ENCODE measurements around the gene WIPF2. TPM values are rescaled to one million over a fixed set of nuclear protein-coding genes. Genes with fewer than 3 reads are reported as not detected.

WIPF2 gene
- total RNA-seq, 1 donor from 2014 or later: 6.2 TPM

DNA sequence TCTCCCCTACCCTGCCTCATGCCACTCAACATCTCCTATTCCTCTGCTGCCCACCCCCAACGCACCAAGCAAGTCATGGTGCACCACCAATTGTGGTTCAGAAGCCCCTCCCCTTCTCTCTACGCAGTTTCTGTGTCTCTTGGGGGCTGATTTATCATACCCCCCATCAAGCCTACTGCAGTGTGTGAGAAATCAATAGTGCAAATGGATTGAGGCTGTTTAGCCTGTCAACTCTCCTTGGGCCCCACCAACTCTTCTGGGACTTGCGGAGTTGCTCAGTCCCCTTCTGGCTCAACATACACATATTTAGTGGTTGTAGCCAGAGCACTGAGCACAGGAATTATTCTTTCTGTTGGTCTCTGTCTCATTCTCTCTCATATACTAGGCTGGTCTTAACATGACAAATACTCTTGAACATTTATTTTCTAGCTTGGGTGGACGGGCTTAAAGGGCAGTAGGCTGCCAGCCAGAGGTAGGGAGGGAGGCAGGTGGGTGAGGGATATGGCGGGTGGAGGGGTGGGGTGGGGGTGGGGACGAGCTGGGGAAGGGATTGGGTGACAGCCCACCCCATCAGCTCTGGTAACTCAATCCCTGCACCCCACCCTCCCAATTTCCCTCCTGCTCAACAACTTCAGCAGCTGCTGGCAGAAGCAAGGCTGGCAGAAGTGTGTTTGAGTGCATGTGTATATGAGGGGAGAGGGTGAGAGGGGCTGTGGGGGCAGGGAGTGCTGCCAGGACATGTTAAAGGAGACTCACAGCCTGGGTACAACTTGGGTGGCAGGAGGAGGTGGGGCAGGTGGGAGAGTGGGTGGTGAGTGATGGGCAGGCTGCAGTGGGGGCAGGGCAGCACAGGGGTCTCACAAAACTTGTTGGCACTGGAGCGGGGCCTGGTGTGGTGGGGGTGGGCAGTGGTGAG is 94.8 kb downstream of the WIPF2 start:
- DNase-seq (ENCODE audit: low read depth in 2 of 2): no peak

DNA sequence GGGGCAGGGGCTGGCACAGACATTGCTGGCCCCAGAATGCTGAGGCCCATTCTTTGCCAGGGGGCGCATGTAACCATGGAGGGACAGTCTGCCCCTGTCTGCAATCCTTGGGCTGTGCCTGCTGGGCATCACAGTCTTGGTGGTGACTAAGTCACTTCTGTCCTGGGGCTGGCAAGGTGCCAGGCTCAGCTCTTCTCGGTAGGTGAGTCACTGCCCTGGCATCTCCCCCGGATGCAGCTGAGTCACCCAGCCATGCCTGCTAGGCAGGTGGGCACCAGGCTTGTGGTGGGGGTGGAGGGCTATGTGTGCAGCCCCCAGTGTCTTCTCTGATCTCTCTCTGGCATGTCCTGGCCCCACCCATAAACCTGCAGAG is 95.5 kb downstream of the WIPF2 start:
- peak; percentile 88 to 96 for DNase-seq (ENCODE audit: low read depth in 2 of 2)

DNA sequence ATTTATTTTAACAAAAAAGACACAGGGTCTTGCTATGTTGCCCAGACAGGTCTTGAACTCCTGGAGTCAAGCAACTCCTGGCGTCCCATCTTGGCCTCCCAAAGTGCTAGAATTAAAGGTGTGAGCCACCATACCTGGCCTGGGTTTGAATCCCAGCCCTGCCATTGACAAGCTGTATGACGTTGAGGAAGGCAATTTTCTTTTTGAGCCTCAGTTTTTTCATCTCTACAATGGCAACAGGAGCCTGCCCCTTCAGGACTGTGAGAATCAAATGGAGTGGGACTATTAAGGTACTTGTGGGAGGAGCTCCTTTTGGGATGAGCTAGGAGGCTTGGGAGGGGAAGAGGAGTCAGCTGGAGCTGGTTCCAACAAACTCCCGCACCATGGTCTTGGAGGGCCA is 96.1 kb downstream of the WIPF2 start:
- DNase-seq (ENCODE audit: low read depth in 2 of 2): no peak

DNA sequence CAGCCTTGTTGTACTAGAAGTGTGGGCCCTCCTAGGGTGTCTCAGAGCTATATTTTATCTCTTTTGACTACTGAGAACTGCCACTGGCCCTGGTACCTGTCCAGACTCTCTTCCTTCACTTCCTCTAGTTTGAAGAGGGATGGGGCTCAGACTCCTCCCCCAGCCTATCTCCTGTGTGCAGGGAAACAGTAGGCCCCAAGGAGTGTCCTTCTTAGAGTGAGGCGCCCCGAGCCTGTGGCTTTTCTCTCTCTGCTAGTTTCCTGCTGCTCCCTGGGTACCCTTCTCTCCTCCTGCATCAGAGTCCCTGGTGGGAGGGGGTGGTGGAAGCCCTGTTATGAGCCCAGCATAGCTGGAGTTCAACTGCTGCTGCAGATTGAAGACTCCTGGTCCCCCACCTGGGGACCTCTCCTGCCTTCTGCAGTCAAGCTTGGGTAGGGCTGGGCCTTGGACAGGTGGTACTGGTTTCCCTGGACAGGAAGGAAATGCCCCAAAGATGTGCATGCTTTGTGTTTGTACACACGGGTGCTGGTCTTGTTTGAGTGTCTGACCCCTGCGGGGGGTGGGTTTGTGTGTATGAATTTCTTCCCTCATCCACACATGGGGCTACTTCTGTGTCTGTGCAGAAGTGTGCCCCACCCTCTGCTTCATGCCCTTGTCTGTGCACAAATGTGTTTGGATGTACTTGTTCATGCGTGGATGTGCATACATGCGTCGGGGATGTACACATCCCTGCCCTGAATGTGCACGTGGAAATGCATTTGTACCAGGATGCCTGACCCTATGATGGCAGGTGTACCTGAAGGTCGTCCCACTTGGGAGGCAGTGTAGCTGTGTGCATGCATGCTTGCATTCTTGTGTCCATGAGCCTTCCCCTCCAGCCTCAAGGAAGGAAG is 96.8 kb downstream of the WIPF2 start:
- no peak for DNase-seq (ENCODE audit: low read depth in 2 of 2)

- peak; percentile 79 to 84 for DNase-seq (ENCODE audit: low read depth in 2 of 2)
These were observed 97.7 kb downstream of the WIPF2 start for GRCh38 chr17:40316571-40317344.

- peak in 1 of 2 donors; percentile 79 for DNase-seq (ENCODE audit: low read depth in 2 of 2)
These were observed 98.3 kb downstream of the WIPF2 start for GRCh38 chr17:40317345-40317873.

- DNase-seq (ENCODE audit: low read depth in 2 of 2): peak; percentile 95 to 97
These were observed 99.1 kb downstream of the WIPF2 start for GRCh38 chr17:40317880-40318829.

- no peak for DNase-seq (ENCODE audit: low read depth in 2 of 2)
These were observed 99.8 kb downstream of the WIPF2 start for GRCh38 chr17:40318830-40319391.

DNA sequence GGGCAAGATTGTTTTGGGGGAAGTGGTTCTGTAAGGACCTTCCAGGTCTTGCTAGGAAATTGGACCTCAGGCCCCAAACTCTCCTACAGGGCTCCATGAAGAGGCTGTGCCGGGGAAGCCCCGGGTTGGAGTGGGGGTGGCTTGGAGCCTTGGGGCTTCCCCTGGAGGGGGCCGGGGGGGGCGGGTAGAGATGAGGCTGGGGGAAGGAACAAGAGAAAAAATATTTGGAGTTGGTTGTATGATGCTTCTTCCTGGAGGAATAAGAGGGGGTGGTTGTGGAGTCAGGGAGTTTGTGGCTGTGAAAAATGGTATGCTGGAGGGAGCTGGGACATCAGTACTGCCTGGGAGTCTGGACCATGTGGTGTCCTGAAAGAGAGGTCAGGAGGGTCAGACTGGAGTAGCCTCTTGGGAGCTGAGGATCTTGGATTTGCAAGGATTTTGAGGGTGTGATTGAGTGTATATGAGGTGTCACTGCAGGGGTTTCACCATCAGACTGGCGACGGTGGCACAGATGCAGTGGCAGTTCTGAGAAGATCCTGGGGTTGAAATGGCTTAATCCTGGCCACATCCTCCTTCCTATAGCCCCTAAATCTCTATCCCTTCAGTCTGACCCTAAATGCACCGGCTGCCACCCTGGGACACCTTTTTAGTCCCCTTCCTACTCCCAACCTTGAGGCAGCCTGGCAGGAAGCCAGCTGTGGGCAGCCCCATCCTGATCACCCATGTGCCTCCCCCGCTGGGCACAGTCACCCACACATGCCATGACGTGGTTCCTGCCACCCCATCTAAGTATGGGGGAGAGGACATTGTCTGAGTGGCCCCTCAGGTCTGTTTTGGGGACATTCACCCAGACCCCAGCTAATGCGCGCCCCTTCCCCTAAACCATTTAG is 100.8 kb downstream of the WIPF2 start:
- DNase-seq (ENCODE audit: low read depth in 2 of 2): no peak

DNA sequence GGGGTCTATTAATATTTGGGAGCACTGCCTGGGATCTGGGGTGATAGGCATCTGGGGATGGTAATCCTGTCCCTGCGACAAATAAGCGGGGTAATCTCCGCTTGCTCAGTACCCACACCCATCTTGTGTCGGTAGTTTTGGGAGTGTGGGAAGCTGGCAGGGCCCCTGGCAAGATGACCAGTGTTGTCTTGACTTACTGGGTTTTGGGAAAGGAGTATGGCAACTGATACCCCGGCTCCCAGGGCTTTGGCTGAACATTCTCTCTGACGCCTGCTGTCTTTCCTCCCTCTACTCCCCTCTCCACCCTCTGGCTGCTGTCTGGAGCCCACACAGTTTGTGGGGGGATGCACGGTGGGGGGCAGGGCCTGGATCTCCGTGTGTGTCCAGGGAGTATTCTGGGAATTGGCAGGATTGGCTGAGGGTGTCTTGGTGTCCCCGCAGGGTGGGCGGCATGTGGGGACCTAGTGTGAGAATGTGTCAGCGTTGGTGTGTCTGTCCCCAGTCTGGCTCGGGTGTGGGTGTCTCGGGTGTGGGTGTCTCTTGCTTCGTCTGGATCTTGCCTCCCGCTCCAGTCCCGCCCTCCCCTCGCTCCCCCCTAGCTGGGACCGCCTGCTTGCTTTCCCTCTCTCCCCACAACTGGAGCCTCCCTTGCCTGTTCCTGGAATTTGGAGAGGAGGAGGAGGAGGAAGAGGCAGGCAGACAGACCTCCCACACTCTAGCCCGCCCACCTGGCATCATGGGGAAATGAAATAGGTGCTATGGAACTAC is 101.8 kb downstream of the WIPF2 start:
- DNase-seq (ENCODE audit: low read depth in 2 of 2): no peak

GRCh38 chr17:40321524-40321929 is 102.4 kb downstream of the WIPF2 start:
- DNase-seq (ENCODE audit: low read depth in 2 of 2): no peak

DNA sequence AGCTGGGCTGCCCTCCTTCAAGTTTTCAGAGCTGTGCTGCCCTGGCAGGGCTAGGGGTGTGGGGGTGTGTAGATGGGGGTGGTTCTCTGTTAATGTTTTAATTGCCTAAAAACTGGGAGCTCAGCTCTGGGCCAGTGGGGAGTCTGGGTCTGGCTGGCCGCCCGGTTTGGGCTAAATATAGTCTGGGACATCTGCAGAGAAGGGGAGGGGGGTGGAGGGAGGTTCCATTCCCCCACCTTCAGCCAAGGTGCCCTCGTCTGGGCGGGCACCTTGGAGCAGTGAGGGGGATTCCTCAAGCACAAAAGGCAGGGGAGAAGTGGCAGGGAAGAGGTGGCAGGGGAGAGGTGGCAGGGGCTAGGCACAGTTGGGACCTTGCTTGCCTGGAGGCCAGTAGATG is 102.9 kb downstream of the WIPF2 start:
- DNase-seq (ENCODE audit: low read depth in 2 of 2): no peak

DNA sequence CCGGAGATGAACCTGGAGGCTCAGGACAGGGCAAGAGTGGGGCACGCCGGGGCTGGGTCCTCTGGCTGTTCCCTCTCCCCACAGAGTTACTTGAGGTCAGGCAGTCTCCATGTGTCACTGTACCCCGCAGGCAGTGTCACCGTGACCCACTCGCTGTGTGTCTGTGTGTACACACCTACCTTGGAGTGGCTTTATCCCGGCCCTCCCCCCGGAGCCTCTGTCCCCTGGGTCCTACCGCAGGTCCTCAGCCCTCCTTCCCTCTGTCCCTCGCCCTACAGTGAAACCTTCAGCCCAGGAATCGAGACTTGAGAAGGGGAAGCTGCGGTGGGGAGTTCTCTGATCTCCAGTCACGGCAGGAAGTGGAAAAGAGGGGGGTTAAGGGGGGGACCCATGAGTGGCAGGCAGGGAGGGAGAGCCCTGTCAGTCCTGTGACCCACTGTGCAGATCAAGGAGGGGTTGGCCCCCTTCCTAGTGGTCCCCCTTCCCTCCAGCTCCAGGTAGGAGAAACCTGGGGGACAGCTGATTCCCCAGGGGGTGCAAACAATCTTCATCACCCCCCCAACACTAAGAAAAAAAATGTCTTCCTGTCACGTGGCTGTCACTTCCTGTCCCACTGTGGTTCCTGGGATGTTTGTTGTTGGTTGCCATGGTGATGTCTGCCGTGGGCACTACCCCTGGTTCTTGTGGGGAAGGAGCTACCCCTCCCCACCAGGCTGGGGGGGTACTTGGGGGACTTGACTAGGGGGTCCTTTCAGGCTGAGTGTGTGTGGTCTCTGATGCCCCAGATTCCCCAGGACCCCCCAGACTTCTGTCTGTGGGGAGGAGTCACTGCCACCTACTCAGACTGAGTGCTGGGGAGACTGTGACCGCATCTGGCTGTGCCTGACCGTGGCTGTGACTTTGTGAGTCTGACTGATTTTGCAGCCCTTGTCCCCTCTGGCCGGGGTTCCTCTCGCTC is 103.5 kb downstream of the WIPF2 start:
- DNase-seq (ENCODE audit: low read depth in 2 of 2): peak; percentile 96 to 97

DNA sequence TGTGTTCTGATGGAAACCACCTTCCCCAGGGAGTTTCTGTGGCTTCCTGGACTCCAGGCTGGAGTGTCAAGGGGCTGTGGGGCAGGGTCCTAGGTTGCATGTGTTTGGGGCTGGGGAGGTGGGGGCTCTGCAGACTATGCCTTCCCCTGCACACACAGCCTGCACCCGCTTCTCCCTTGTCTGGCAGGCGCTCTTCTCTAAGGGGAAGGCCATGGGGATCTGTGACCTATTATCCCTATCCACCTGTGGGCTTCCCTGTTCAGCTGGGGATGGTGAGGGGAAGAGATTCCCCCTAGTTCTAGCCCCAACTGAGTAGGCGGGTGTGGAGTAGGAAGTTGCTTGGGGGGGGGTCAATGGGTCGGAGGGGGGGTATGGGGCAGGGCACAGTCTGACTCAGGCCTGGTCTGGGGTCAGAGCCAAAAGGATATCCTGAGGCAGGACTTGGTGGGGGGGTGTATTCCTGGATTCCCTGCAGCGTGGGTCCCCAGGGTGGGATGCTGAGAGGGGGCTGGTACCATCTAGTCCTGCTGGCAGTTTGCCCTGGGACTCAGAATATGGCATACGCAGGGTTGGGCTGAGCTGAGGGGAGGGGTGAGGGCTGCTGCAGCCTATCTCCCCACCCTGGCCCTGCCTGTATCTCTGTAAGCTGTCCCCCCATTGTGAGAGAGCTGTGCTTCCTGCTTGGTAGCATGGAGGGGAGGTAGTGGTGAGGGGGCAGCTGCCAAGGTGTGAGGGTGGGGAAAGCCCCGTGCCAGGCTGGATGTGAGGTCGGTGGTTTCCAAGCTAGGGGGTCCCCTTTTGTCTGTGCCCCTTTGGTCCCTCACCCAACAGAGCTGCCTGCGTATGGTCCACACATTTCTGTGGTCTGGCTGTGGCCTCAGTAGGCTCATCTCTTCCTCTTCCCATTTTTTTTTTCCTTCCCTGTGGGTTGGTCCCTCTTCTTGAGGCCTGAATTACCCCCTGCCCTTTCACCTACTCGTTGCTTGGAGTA is 104.6 kb downstream of the WIPF2 start:
- peak; percentile 83 to 87 for DNase-seq (ENCODE audit: low read depth in 2 of 2)

DNA sequence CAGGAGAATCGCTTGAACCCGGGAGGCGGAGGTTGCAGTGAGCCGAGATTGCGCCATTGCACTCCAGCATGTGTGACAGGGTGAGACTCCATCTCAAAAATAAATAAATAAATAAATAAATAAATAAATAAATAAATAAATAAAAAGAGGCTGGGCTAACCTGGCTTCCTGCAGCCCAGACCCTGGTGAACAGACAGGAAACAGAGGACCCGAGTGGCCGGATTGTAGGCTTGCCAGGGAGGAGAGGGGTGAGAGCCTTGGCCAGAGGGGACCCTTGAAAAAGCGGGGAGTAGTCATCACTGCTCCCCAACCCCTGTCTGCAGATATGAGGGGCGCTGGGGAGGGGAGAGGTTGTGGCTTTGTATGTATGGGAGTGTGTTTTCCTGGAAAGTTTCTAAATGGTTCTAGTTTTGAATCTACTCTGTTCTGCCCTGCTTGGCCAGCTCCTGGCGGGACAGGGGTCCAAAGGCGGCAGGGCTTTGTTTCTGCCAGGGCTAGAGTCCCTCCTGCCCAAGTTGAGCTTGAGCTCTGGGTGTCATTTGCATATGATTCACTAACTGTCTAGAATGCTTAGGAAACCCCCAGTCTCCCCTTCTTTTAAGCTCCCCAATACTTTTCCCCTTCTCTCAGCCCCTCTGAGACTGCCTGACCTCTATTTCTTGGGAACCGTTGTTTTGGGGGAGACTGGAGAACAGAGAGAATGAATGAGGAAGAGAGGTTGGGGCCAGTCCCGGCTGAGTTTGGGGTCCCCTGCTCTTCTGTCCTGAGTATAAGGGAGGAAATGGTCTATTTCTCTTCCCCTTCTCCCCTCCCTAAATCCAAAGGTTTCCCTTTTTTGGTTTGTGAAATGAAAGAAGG is 106.3 kb downstream of the WIPF2 start:
- DNase-seq (ENCODE audit: low read depth in 2 of 2): no peak

Measured in lung microvascular endothelial cell (primary cell).